ENCODE results near the gene NOS2.

DNA sequence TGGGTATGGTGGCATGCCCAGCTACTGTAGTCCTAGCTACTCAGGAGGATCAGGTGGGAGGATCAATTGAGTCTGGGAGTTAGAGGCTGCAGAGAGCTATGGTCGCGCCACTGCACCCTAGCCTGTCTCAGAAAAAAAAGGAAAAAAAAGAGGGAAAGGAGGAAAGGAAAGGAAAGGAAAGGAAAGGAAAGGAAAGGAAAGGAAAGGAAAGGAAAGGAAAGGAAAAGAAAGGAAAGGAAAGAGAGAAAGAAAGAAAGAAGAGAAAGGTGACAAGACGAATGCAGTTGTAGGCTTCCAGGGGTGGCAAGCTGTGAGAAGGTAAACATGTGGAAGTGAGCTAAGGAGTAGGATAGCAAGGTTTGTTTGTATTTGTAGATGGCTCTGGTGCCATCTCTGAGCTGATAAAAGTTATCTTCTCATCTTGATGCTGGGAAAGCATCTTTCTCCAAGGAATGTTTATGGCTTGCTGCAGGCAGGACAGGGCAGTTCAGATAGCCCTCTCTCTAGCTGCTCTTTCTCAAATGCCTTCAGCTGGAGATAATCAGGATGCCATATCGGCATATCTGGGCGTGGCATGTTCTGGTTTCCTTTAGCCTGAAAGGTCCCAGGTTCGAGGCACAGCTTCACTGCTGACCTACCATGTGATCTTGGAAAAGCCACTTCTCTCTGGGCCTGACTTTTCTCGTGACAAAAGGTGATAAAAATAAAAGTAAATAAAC, 2.8 kb upstream of the NOS2 start:
- TF ChIP-seq, protein P1, sequence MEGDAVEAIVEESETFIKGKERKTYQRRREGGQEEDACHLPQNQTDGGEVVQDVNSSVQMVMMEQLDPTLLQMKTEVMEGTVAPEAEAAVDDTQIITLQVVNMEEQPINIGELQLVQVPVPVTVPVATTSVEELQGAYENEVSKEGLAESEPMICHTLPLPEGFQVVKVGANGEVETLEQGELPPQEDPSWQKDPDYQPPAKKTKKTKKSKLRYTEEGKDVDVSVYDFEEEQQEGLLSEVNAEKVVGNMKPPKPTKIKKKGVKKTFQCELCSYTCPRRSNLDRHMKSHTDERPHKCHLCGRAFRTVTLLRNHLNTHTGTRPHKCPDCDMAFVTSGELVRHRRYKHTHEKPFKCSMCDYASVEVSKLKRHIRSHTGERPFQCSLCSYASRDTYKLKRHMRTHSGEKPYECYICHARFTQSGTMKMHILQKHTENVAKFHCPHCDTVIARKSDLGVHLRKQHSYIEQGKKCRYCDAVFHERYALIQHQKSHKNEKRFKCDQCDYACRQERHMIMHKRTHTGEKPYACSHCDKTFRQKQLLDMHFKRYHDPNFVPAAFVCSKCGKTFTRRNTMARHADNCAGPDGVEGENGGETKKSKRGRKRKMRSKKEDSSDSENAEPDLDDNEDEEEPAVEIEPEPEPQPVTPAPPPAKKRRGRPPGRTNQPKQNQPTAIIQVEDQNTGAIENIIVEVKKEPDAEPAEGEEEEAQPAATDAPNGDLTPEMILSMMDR (IDR thresholded peaks at IDR 0.05), result no peak
- no peak for TF ChIP-seq EP300 (IDR thresholded peaks at IDR 0.05; ENCODE audit: low read depth)
- no peak for TF ChIP-seq POLR2A (IDR thresholded peaks at IDR 0.05)

Data from transverse colon (tissue), 3 donors.